Common myeloid progenitor, CD34-positive (primary cell): ENCODE measurements around the gene PXK.

Experiments used
- CTCF ChIA-PET: fragments of 350-600 bp; sonication (Branson Sonifier 250); formaldehyde crosslinking; loops from one replicate; lab custom pipeline; 2021; ENCODE audit warnings: antibody characterized with exemption; lab: Charles Lee
- POLR2A ChIA-PET: fragments of 350-600 bp; sonication (Branson Sonifier 250); formaldehyde crosslinking; loops from one replicate; lab custom pipeline; 2021; ENCODE audit warnings: antibody characterized with exemption; lab: Charles Lee
- DNase-seq, 3 donors: peaks; one replicate each; pipeline versions ENCODE4 v3.0.0 to v3.0.0-alpha.2; 2013
- H3K27ac ChIP-seq, 2 experiments: 1 replicate in 1 of 2; 2 replicates in 1 of 2; pipeline ENCODE4 v1.7.0; 2013; ENCODE audit warnings: inconsistent platforms in 2 of 2, low read length in 2 of 2, mild to moderate bottlenecking in 2 of 2, low read depth in 1 of 2, moderate library complexity in 1 of 2; ENCODE audit not compliant: severe bottlenecking in 2 of 2, insufficient read depth in 1 of 2, poor library complexity in 1 of 2
- H3K27me3 ChIP-seq, 5 experiments: replicated peaks in 2 of 5; 1 replicate in 3 of 5; 2 replicates in 2 of 5; pipeline versions ENCODE4 v1.6.1 to v1.7.0; 2013; ENCODE audit warnings: low read length in 4 of 5, mild to moderate bottlenecking in 2 of 5, moderate library complexity in 2 of 5, inconsistent platforms in 1 of 5; ENCODE audit not compliant: insufficient read depth in 5 of 5, control insufficient read depth in 4 of 5
- H3K36me3 ChIP-seq, 4 experiments: 1 replicate in 2 of 4; 2 replicates in 2 of 4; pipeline versions ENCODE4 v1.6.1 to v1.7.0; 2013; ENCODE audit warnings: low read length in 3 of 4, control low read depth in 1 of 4, mild to moderate bottlenecking in 1 of 4; ENCODE audit not compliant: control insufficient read depth in 4 of 4, insufficient read depth in 4 of 4
- H3K4me1 ChIP-seq, 4 experiments: 1 replicate in 3 of 4; 2 replicates in 1 of 4; pipeline versions ENCODE4 v1.6.1 to v1.7.1; 2013; ENCODE audit warnings: low read length in 3 of 4, mild to moderate bottlenecking in 3 of 4, control low read depth in 1 of 4, inconsistent platforms in 1 of 4, moderate library complexity in 1 of 4; ENCODE audit not compliant: control insufficient read depth in 4 of 4, insufficient read depth in 4 of 4; ENCODE audit errors: control extremely low read depth in 1 of 4
- H3K4me3 ChIP-seq, 7 experiments: 1 replicate in 4 of 7; 2 replicates in 3 of 7; pipeline versions ENCODE4 v1.5.1 to v1.7.0; 2013; ENCODE audit warnings: mild to moderate bottlenecking in 7 of 7, low read length in 6 of 7, moderate library complexity in 6 of 7, inconsistent platforms in 2 of 7, low read depth in 2 of 7, control low read depth in 1 of 7; ENCODE audit not compliant: insufficient read depth in 4 of 7, control insufficient read depth in 1 of 7; ENCODE audit errors: extremely low read depth in 1 of 7
- H3K9me3 ChIP-seq, 5 experiments: 1 replicate in 4 of 5; 2 replicates in 1 of 5; pipeline versions ENCODE4 v1.6.1 to v1.7.1; 2013; ENCODE audit warnings: low read length in 4 of 5, mild to moderate bottlenecking in 2 of 5, inconsistent platforms in 1 of 5, low read depth in 1 of 5, moderate library complexity in 1 of 5; ENCODE audit not compliant: control insufficient read depth in 4 of 5, insufficient read depth in 2 of 5; ENCODE audit errors: control extremely low read depth in 1 of 5
- WGBS: methylation state at CpG from one replicate; pipeline ENCODE4 v1.1.5; 2013; ENCODE audit not compliant: insufficient coverage; 5-methylcytosine and 5-hydroxymethylcytosine counted together

The PXK gene

DNA sequence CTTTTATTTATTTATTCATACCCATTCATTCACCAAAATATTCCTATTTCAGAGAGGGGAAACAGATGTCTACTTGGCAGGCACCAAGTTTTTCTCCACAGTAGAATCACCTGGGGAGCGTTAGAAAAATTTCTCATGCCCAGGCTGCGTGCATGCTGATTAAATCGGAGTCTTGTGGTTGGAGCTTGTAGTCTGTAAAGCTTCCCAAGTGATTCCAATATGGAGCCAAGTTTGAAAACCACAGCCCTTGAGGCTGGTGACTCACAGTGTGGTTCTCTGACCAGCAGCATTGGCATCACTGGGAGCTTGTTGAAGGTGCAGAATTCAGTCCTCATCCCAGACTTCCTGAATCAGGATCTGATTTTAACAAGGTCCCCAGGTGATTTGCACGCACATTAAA lies 51.2 kb downstream of the PXK start:
- Histone ChIP-seq H3K4me1 (peaks cover 2 to 43% (median 17%) of the 10 kb centered on the region in 4 experiments), H3K27me3 (no peaks in the 10 kb centered on the region), H3K27ac (no peak overlapping the region), H3K4me3 (no peak overlapping the region), H3K9me3 (no peaks in the 10 kb centered on the region), H3K36me3 (peaks cover 0 to 53% (median 13%) of the 10 kb centered on the region in 4 experiments)
- WGBS = 96% methylated on average over 4 of the region's 4 CpGs
- CTCF ChIA-PET = no interaction called here
- POLR2A ChIA-PET = no interaction called here
- DNase-seq = no peak

DNA sequence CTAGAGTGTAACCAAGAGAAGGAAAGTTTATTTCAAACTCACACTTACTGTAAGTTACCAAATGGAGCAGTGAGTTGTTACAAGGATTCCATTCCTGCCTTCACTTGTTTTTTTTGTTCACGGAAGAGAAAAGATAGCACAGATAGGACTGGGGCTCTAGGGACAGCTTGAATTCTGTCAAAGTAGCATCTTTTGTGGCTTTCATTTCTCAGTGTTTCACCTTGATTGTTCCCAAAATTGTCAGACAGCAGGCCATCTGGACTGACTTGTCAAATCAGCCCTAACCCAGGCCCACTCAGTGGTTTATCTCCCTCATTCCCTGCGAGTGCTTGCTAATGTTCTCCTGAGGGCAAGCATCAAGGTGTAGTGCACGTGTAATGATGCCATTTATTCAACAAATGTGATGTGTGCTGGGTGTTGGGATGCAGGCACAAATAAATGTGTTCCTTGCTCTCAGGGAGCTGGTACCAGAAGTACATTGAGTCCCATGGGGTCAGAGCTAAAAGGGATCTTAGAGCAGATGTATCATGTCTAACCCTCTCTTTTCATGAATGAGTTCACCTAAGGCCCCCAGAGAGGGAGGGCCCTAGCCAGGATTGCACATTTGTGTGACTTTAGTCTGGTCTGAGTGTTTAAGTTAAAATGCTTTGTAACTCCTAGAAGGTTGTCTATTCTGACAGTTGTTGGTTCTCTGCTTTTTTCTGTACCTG lies 51.8 kb downstream of the PXK start:
- POLR2A ChIA-PET = no interaction called here
- Histone ChIP-seq H3K9me3 (no peaks in the 10 kb centered on the region), H3K4me3 (no peak overlapping the region), H3K27me3 (no peaks in the 10 kb centered on the region), H3K4me1 (peaks cover 5 to 42% (median 21%) of the 10 kb centered on the region in 4 experiments), H3K36me3 (peaks cover 0 to 53% (median 13%) of the 10 kb centered on the region in 4 experiments), H3K27ac (no peak overlapping the region)
- 100% methylated on average over 3 of the region's 3 CpGs for WGBS
- no peak for DNase-seq
- CTCF ChIA-PET = interaction anchor here (0.6 to 2.1 kb wide), 4 partner anchors 16 to 62 kb away, joined by 3 to 4 read pairs (median 3); no protein-coding TSS in a partner anchor

DNA sequence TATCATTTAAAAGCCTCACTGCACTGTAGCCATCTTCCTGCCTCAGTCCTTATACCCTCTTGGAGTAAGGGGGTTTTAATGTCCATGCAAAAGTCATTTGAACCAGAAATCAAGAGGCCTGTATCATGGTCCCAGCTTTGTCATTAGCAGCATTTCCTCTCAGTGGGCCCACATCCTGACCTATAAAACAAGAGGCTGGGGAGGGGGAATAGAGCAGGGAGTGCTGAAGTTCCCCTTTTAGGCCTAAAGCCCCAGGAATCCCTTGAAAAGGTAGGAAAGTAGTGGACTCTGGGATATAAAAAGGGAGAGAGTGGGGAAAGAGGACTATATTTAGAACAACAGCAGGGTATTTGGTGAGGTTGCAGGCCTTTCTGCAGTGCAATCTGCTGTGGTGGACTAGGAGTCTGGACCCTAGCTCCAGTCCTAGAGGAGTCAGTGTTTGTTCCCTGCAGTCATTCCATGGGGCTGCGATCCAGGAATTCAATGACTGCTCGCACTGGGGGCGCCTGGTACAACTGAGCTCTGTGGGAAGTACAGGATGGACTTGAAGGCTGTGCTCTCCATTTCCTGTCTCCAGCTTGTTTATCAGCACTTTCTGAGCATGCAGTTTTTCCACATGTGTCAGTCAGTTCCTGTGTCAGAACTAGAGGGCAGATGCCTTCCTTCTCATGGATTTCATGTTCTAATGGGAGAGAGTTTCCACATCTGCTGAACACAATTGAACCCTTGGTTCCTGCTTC lies 54.1 kb downstream of the PXK start:
- CTCF ChIA-PET = interaction anchor here (0.7 to 2.1 kb wide), 9 partner anchors 8 to 66 kb away, joined by 3 to 8 read pairs (median 4); partner anchors contain the start of gene PXK
- no peaks in the 10 kb centered on the region for H3K27me3 ChIP-seq
- H3K27ac ChIP-seq = no peak overlapping the region
- peak in 2 of 3 donors; percentile 54 to 61 for DNase-seq
- peaks cover 5 to 40% (median 21%) of the 10 kb centered on the region in 4 experiments for H3K4me1 ChIP-seq
- no peaks in the 10 kb centered on the region for H3K9me3 ChIP-seq
- POLR2A ChIA-PET = interaction anchor here (0.7 kb wide), 1 partner anchor 30 kb away, joined by 4 read pairs; no protein-coding TSS in a partner anchor
- WGBS = 34% methylated on average over 3 of the region's 3 CpGs
- H3K4me3 ChIP-seq = no peak overlapping the region
- H3K36me3 ChIP-seq = peaks cover under 1 to 66% (median 14%) of the 10 kb centered on the region in 4 experiments

DNA sequence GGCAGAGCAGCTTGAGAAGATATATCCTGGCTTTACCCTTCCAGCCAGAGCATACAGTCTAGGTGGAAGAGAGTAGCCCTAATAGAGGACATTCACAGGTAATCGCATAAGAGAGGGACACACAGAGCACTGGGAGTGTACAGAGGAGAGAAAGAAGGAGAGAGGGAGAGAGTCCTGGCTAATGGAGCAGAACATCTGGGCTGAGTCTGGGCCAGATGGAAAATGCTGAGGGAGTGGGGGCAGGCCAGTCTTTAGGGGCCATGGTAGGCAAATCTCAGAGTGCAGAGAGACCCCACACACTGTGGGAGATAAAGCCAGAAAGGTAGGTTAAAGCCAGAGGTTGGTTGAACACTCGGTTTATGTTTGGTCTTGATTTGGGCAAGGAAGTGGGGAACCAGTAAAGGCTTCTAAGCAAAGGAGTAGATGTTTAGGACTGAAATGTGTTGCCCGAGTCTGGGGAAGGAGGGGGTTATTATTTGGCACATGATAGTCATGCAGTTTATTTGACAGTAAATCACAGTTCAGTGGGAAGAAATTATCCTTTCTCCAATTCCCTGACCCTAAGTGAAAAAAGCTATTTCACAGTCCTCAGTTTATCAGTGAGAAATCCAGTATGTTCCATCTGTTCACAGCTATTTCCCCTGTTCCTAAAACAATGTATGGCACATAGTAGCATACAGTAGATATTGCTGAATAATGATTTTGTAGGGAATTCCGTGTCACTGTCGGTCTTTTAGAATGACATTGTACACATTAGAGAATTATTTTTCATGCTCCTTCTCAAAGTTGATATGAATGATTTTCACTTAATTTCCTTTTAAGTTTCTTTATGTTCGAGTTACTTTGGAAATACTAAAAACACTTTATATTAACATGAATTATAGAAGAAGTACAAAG lies 55.2 kb downstream of the PXK start:
- H3K4me3 ChIP-seq = no peak overlapping the region
- no peaks in the 10 kb centered on the region for H3K27me3 ChIP-seq
- peak overlapping the region in 1 of 2 experiments; percentile 36 for H3K27ac ChIP-seq
- CTCF ChIA-PET = interaction anchor here (0.8 to 1.5 kb wide), 6 partner anchors 14 to 81 kb away, joined by 3 to 6 read pairs (median 4); partner anchors contain the start of genes HTD2, PXK and RPP14
- POLR2A ChIA-PET = no interaction called here
- DNase-seq = no peak
- 97% methylated on average over 3 of the region's 6 CpGs for WGBS
- H3K9me3 ChIP-seq = no peaks in the 10 kb centered on the region
- peaks cover 5 to 40% (median 21%) of the 10 kb centered on the region in 4 experiments for H3K4me1 ChIP-seq
- peaks cover 2 to 66% (median 14%) of the 10 kb centered on the region in 4 experiments for H3K36me3 ChIP-seq

DNA sequence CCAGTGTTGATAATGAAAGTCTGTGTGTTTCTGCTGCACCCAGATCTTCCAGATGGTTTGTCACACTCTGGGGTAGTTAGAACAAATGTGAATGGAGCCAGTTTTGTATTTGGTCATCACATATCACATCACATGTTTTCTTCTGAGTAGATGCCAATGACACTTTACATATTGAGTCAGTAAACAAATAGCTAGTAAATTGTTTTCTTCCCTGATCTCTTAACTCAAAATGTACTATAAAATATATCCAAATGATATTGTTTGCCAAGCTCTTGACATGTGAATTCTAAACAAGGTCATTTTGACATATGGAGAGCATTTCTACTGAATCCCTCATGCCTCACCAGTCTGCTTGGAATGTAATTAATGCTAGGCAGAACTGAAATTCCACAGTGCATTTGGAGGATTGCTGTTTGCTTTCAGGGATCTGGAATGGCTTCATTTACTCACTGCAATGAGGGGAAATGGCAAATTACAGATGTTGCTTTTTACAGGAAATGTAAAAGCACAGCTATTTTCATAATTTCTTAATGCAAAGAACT lies 55.9 kb downstream of the PXK start:
- ChIA-PET CTCF (interaction anchor here (0.8 to 1.5 kb wide), 6 partner anchors 13 to 82 kb away, joined by 3 to 6 read pairs (median 4); partner anchors contain the start of genes HTD2, PXK and RPP14), POLR2A (interaction anchor here (1.2 kb wide), 1 partner anchor 10 kb away, joined by 4 read pairs; no protein-coding TSS in a partner anchor)
- Histone ChIP-seq H3K9me3 (no peaks in the 10 kb centered on the region), H3K36me3 (peaks cover 2 to 61% (median 11%) of the 10 kb centered on the region in 4 experiments), H3K4me3 (no peak overlapping the region), H3K4me1 (peaks cover 5 to 40% (median 21%) of the 10 kb centered on the region in 4 experiments), H3K27me3 (no peaks in the 10 kb centered on the region), H3K27ac (peak overlapping the region in 1 of 2 experiments; percentile 17)
- DNase-seq = no peak

DNA sequence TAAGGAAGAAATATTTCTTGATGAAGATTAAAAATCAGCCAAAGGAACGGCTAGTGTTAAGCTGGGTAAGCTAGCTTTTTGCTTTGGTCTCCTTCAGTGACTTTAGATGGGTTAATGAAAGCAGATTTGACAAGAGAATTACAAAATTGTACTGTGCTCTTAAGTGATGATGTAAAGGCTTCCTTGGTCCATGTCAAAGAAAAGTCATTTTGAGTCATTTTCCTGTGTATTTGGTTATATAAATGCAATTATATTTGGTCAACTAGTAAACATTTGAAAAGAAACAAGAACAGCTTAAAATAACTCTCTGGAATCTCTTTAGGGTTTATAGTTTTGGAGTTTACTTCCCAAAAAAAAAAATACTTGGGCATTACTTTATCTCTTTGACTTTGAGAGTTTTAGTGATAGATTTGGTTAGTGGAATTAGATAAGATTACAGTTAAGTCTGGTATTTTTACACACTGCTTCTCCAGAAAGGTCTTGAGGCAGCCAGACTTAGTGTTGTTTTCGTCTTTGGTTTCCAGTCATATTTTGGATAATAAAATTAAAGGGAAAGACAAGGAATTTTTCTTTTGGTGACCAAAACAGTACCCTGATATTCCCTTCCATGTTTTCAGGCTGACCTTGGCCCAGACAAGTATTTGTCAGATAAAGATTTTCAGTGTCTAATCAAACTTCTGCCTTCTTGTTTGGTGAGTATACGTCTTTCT lies 58.6 kb downstream of the PXK start:
- H3K4me3 ChIP-seq = no peak overlapping the region
- POLR2A ChIA-PET = no interaction called here
- no peaks in the 10 kb centered on the region for H3K9me3 ChIP-seq
- H3K4me1 ChIP-seq = peaks cover 5 to 27% (median 17%) of the 10 kb centered on the region in 4 experiments
- DNase-seq = no peak
- peaks cover 8 to 60% (median 16%) of the 10 kb centered on the region in 4 experiments for H3K36me3 ChIP-seq
- no peak overlapping the region for H3K27ac ChIP-seq
- 94% methylated on average over 2 of the region's 3 CpGs for WGBS
- no peaks in the 10 kb centered on the region for H3K27me3 ChIP-seq
- CTCF ChIA-PET = interaction anchor here (0.9 to 1.6 kb wide), 8 partner anchors 10 to 128 kb away, joined by 3 to 4 read pairs (median 3); partner anchors contain the start of genes HTD2 and RPP14
